SKM-1 (cell line): ENCODE data around the gene MICAL2.
"Not testable (repeated sequence)": the region's sequence is repeated elsewhere in the genome, so short reads cannot be mapped to it uniquely, and the experiment has no call there.

Experiments
- DNase-seq: peaks from one replicate; lab custom pipeline; 2025; ENCODE audit not compliant: unreplicated experiment; lab: John Stamatoyannopoulos, UW

The MICAL2 gene

GRCh38 chr11:12134236-12134585 lies 23.8 kb downstream of the MICAL2 start:
- peak; percentile 22 for DNase-seq

GRCh38 chr11:12135185-12135584 lies 24.8 kb downstream of the MICAL2 start:
- no peak for DNase-seq

- DNase-seq = no peak
Measured at GRCh38 chr11:12137005-12137690, 26.8 kb downstream of the MICAL2 start.

GRCh38 chr11:12137938-12138731 lies 27.7 kb downstream of the MICAL2 start:
- no peak for DNase-seq

GRCh38 chr11:12139144-12139881 lies 28.9 kb downstream of the MICAL2 start:
- DNase-seq = no peak

GRCh38 chr11:12140186-12140793 lies 29.9 kb downstream of the MICAL2 start:
- no peak for DNase-seq

GRCh38 chr11:12141283-12141682 lies 30.9 kb downstream of the MICAL2 start:
- DNase-seq = no peak

- DNase-seq = no peak
Measured at GRCh38 chr11:12142176-12142575, 31.8 kb downstream of the MICAL2 start.

GRCh38 chr11:12142909-12143308 lies 32.5 kb downstream of the MICAL2 start:
- DNase-seq = no peak

GRCh38 chr11:12143461-12144258 lies 33.3 kb downstream of the MICAL2 start:
- DNase-seq = no peak

GRCh38 chr11:12144330-12145174 lies 34.2 kb downstream of the MICAL2 start:
- DNase-seq = no peak

- DNase-seq = not testable (repeated sequence)
Measured at GRCh38 chr11:12146678-12147077, 36.3 kb downstream of the MICAL2 start.

- DNase-seq = no peak
Measured at GRCh38 chr11:12147827-12148226, 37.4 kb downstream of the MICAL2 start.

GRCh38 chr11:12148466-12148865 lies 38.1 kb downstream of the MICAL2 start:
- no peak for DNase-seq

- no peak for DNase-seq
Measured at GRCh38 chr11:12148882-12149281, 38.5 kb downstream of the MICAL2 start.

GRCh38 chr11:12149672-12150225 lies 39.4 kb downstream of the MICAL2 start:
- DNase-seq = no peak

GRCh38 chr11:12150831-12151382 lies 40.5 kb downstream of the MICAL2 start:
- DNase-seq = no peak

GRCh38 chr11:12152321-12152720 lies 41.9 kb downstream of the MICAL2 start:
- no peak for DNase-seq
